GM18867 (cell line): ENCODE measurements around the gene SLC25A10.

Experiments
- ATAC-seq: cut with Tn5 transposase; IDR thresholded peaks from one replicate; pipeline ENCODE4 v1.9.1; 2021; ENCODE audit warnings: mild to moderate bottlenecking, moderate library complexity; ENCODE audit not compliant: unreplicated experiment

Gene SLC25A10

DNA sequence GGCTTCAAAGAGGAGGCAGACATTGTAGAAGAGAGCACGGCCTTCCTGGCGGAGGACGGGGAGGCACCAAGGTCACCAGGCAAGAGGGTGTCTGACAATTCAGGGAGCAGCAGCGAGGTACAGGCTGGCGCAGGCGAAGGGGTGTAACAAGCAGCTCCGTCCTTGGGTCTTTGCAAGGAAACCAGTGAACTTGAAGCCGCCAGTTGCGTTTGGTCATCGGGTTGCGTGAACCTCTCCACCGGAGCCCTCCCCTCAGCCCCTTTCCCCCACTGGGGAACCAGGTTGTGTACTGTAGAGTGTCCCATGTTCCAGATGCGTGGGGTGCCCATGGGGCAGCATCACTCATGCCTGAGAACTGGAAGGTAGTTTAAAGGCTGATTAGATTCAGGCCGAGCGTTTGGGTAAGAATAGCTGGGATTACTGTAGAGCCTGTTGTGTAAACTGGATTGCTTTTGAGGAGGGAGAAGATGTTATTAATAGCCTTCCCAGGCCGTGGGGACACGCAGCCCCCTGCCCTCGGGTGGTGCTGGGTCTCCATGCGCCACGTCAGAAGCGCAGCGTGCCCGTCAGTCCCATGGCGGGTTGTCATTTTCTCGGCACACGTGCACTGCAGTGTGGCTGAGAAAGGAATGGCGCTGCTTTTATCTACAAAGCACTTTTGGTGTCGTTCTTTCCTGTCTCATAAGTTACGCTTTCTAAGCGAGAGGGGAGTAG, 6.4 kb upstream of the SLC25A10 start:
- ATAC-seq: no peak

DNA sequence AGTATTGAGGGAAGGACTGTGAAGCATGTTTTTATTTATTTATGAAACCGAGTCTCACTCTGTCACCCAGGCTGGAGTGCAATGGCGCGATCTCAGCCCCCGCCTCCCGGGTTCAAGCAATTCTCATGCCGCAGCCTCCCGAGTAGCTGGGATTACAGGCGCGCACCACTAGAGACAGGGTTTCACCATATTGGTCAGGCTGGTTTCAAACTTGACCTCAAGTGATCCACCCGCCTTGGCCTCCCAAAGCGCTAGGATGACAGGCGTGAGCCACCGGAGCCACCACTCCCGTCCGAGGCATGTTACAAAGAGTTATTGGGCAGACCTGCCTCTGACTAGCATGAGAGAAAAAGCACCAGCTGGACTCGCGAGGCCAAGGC, 5.9 kb upstream of the SLC25A10 start:
- ATAC-seq: no peak

DNA sequence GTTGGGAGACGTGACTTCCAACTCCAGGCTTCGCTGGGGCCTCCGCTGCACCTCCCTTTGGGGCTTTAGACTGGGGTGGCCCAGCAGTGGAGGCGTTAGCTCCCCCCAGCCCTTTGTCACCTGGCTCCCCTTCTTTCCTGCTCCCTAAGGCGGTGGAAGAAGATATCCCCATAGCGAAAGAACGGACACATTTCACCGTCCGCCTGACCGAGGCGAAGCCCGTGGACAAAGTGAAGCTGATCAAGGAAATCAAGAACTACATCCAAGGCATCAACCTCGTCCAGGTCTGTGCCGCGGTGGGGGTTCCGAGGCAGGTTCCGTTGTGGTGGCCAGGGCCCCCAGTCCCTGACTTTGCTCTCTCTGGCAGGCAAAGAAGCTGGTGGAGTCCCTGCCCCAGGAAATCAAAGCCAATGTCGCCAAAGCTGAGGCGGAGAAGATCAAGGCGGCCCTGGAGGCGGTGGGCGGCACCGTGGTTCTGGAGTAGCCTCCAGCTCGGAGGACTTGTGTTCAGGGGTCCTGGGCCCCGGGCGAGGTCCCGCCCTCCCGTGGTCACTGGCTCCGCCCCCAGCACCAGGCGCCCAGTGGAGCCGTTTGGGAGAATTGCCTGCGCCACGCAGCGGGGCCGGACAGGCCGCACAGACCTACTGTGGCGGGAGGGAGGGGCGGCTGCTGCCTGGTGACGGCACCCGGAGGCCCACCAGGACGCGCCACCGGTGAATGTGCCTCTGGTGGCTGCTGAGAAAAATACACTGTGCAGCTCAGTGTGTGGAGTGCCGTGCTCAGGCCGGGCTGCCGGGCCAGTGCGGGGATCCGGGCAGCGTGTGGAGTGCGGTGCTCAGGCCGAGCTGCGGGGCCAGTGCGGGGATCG, 5.1 kb upstream of the SLC25A10 start:
- ATAC-seq: no peak

GRCh38 chr17:81707725-81708646, 4.1 kb upstream of the SLC25A10 start:
- ATAC-seq: no peak

DNA sequence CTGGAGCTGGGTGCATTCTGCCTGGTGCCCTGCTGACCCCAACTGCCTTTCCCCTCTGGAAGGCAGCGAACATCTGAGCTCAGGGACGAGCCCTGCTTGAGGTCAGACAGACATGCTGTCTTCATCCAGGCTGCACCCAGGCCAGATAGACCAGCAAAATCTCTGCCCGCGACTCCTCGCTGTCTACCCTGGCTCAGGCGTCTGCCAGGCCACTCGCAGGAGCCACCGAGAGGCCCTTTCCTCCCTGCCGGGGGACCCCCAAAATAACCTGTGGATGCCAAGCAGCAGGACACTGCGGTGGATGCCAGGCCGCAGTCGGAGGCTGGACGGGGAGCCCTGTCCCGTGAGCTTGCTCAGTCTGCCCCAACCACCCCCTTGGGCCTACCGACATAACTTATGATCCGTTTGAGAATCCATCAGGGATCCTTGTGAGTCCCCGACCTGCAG, 3.3 kb upstream of the SLC25A10 start:
- ATAC-seq: no peak

- no peak for ATAC-seq
These were observed 1.4 kb upstream of the SLC25A10 start for GRCh38 chr17:81710514-81711308.

DNA sequence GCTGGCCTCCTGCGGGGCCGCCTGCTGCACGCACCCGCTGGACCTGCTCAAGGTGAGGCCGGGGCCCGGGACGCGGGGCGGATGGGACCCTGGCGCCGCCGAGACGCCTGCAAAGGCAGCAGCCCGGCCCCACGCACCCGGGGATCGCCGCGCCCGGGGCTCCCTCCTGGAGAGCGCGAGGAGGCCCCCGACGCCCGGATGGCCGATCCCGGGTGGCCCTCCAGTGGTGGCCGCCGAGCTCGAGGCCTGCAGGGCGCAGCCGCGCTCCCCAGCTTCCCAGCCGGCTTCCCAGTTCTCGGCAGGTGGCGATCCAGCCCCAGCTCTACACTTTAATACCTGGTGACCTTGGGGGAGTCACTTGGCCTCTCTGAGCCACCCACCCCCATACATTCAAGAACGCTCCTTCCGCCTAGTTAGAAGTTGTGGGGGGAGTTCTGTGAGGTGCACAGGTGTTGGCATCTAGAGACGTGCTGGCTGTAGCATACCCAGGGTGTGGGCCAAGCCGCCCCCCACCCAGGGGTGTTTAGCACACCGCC, 452 bp downstream of the SLC25A10 start:
- no peak for ATAC-seq

DNA sequence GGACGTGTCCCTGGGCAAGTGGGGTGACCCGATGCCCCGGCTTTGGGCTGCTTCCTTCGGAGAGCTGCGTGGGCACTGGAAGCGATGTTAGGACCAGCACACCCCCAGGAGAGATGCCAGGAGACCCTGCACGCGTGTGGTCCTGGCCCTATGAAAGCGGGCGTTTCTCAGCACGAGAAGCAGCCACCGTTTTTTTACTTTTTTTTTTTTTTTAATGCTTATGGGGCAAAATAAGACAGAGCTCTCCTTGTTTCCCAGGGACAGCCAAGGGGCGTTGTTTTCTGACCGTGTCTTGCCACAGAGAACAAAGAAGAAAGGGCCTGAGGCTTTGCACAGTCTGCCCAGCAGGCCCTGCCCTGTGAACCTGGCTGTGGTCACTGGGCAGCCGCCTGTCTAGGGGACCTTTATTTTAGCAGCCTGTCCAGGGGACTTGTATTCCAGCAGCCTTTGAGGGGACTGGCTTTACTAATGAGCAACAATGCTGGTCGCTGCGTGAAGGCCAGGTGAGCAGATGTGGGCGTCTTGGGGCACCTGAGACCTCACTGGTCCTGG, 996 bp downstream of the SLC25A10 start:
- ATAC-seq: no peak

DNA sequence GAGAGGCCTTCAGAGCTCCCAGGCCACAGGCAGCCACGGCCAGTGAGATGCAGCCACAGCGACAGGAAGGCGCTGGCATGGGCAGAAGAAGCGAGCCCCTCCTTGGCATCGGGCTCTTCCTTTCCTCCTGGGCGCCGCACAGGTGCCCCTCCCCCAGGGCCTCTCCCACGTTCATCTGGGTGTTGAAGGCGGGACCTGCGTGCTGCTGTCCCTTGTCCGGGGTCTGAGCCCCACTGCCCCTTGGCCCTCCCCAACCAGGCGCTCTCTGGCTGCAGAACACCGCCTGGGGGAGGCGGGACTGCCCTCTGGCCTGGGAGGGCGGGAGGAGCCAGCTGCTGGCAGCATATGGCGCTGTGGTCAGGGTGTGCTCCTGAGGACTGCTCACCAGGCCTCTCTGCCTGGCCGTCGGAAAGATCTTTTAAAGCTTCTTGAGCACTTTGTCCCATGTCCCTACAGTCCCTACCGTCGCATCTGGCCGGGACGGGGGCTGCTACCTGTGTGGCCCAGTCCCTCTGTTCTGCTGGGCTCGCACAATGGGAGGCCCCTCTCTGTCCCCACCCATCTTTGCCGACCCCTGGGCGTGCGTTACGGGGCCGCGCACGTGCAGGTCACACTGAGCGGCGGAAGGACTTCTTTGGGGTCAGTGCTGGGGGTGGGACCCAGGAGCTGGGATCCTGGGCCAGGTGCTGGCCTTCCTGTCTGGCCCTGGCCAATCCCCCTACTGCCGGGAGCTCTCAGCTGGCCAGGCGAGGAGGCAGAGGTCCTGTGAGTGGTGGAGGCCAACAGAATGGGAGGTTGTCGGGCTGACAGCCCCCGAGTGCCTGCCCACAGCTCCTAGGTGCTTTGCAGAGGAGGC, 1.7 kb downstream of the SLC25A10 start:
- ATAC-seq: no peak

- ATAC-seq: no peak
These were observed 2.5 kb downstream of the SLC25A10 start for GRCh38 chr17:81714412-81715106.

GRCh38 chr17:81715107-81715871, 3.2 kb downstream of the SLC25A10 start:
- no peak for ATAC-seq

- no peak for ATAC-seq
These were observed 4.0 kb downstream of the SLC25A10 start for GRCh38 chr17:81715872-81716673.

- no peak for ATAC-seq
These were observed 4.6 kb downstream of the SLC25A10 start for GRCh38 chr17:81716674-81716996.

DNA sequence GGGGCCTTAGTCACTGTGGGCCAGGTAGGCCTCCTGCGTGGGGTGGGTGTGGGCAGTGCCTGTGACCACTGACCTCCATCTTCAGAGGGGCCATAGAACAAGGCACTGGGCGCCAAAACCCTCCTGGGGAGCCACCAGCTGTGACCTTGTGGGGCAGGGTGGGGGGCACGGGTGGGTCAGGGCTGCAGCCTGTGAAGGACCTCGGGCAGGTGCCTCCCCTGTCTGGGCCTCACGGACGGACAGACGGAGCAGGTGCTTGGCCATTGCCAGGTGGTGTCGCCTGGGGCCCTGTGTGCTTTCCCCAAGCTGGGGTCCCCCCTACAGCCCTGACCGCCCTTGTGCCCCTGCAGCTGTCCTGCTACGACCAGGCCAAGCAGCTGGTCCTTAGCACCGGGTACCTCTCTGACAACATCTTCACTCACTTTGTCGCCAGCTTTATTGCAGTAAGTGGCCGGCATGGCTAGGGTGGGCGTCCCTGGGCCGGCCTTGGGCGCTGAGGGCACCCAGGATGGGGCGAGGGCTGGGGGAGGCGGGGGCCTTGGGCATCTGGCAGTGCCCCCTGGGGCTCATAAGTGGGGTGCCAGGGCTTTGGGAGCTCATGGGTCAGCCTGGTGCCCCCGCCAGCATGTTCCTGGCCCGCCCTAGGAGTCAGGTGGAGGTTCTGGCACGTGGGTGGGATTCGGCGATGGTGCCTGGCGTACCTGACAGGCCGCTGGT, 5.1 kb downstream of the SLC25A10 start:
- ATAC-seq: no peak

GRCh38 chr17:81717766-81718089, 5.6 kb downstream of the SLC25A10 start:
- no peak for ATAC-seq
